Neural cell (in vitro differentiated cells): ENCODE results near the gene RHPN2. TPM values are rescaled to one million over a fixed set of nuclear protein-coding genes. Genes with fewer than 3 reads are reported as not detected.
"Not testable (repeated sequence)": the region's sequence is repeated elsewhere in the genome, so short reads cannot be mapped to it uniquely, and the experiment has no call there.

ENCODE experiments used
- H2AFZ ChIP-seq: fragments of 200-600, 300-800 bp; sonication (generic), shearing (Covaris generic); 2 replicates; pipeline ENCODE4 v1.6.0; 2014; ENCODE audit warnings: low read depth, mild to moderate bottlenecking, antibody characterized with exemption, low read length, moderate library complexity
- H3F3A ChIP-seq: fragments of 200-600 bp; shearing (Covaris generic); 2 replicates; pipeline ENCODE4 v1.6.1; 2016; ENCODE audit warnings: mild to moderate bottlenecking, moderate library complexity, mixed read lengths, antibody characterized with exemption, low read length; ENCODE audit not compliant: insufficient read depth, poor library complexity, severe bottlenecking
- H3K27ac ChIP-seq: fragments of 200-600, 300-800 bp; sonication (generic), shearing (Covaris generic); 2 replicates; pipeline ENCODE4 v1.5.1; 2014; ENCODE audit warnings: mild to moderate bottlenecking, low read length, moderate library complexity
- H3K27me3 ChIP-seq: fragments of 300-800, 200-600 bp; sonication (generic), shearing (Covaris generic); 2 replicates; pipeline ENCODE4 v1.6.0; 2014; ENCODE audit warnings: mild to moderate bottlenecking, low read depth, low read length, moderate library complexity; ENCODE audit not compliant: insufficient read depth
- H3K36me3 ChIP-seq: fragments of 300-800, 200-600 bp; sonication (generic), shearing (Covaris generic); 2 replicates; pipeline ENCODE4 v1.5.1; 2014; ENCODE audit warnings: mild to moderate bottlenecking, antibody characterized with exemption, low read length, moderate library complexity; ENCODE audit not compliant: insufficient read depth
- H3K4me2 ChIP-seq: fragments of 300-800, 200-600 bp; sonication (generic), shearing (Covaris generic); 2 replicates; pipeline ENCODE4 v1.6.0; 2014; ENCODE audit warnings: mild to moderate bottlenecking, low read length
- H3K4me3 ChIP-seq: fragments of 300-800, 200-600 bp; sonication (generic), shearing (Covaris generic); 2 replicates; pipeline ENCODE4 v1.5.1; 2014; ENCODE audit warnings: mild to moderate bottlenecking, low read length, moderate library complexity
- H3K79me2 ChIP-seq: fragments of 200-600 bp; shearing (Covaris generic); replicated peaks from 2 replicates; pipeline ENCODE4 v1.6.0; 2014; ENCODE audit warnings: mild to moderate bottlenecking, low read length, moderate library complexity; ENCODE audit not compliant: insufficient read depth
- H3K9ac ChIP-seq: fragments of 300-800, 200-600 bp; sonication (generic), shearing (Covaris generic); 2 replicates; pipeline ENCODE4 v1.6.1; 2016; ENCODE audit warnings: mild to moderate bottlenecking, low read length, mixed read lengths
- H3K9me2 ChIP-seq: fragments of 200-600 bp; shearing (Covaris generic); 2 replicates; pipeline ENCODE4 v1.6.1; 2016; ENCODE audit warnings: mild to moderate bottlenecking, low read length, mixed read lengths; ENCODE audit not compliant: insufficient read depth
- H3K9me3 ChIP-seq: fragments of 200-600, 300-800 bp; sonication (generic), shearing (Covaris generic); 2 replicates; pipeline ENCODE4 v1.6.1; 2016; ENCODE audit warnings: mild to moderate bottlenecking, mixed run types, low read length, moderate library complexity, mixed read lengths
- H4K20me1 ChIP-seq: fragments of 200-600 bp; shearing (Covaris generic); 2 replicates; pipeline ENCODE4 v1.6.1; 2016; ENCODE audit warnings: mild to moderate bottlenecking, mixed run types; ENCODE audit not compliant: insufficient read depth
- EP300 ChIP-seq: fragments of 450-650 bp; conservative IDR thresholded peaks from 2 replicates; pipeline ENCODE4 v1.6.1; 2014; ENCODE audit warnings: antibody characterized with exemption, mild to moderate bottlenecking, moderate library complexity; ENCODE audit not compliant: poor library complexity, severe bottlenecking
- EZH2 ChIP-seq: fragments of 200-600, 300-800 bp; shearing (Covaris generic), sonication (generic); IDR thresholded peaks from 2 replicates; pipeline ENCODE4 v1.6.1; 2014; ENCODE audit warnings: antibody characterized with exemption, low read length, borderline replicate concordance, mild to moderate bottlenecking; ENCODE audit not compliant: insufficient read depth, poor library complexity, severe bottlenecking
- MXI1 ChIP-seq: fragments of 450-650 bp; conservative IDR thresholded peaks from 2 replicates; pipeline ENCODE4 v1.6.1; 2014; ENCODE audit warnings: antibody characterized with exemption, mild to moderate bottlenecking; ENCODE audit not compliant: poor library complexity, severe bottlenecking
- POLR2AphosphoS5 ChIP-seq: IDR thresholded peaks from 2 replicates; pipeline ENCODE4 v1.6.1; 2012
- RAD21 ChIP-seq: fragments of 450-650 bp; conservative IDR thresholded peaks from 2 replicates; pipeline ENCODE4 v1.6.1; 2014; ENCODE audit warnings: antibody characterized with exemption, mild to moderate bottlenecking, moderate library complexity
- SMC3 ChIP-seq: fragments of 450-650 bp; conservative IDR thresholded peaks from 2 replicates; pipeline ENCODE4 v1.6.1; 2014; ENCODE audit warnings: antibody characterized with exemption, mild to moderate bottlenecking, moderate library complexity; ENCODE audit not compliant: poor library complexity
- TAF1 ChIP-seq: IDR thresholded peaks from 2 replicates; pipeline ENCODE4 v1.6.1; 2012; ENCODE audit warnings: low read depth
- polyA plus RNA-seq: library from polyadenylated mRNA; depleted of rRNA; stranded (reverse); fragments of >200 nt; gene quantifications from 2 replicates; pipeline ENCODE4 v1.2.3, GENCODE V29; 2014
- TF ChIP-seq, protein P1 (sequence below): IDR thresholded peaks from 2 replicates; pipeline ENCODE4 v1.6.1; 2012; ENCODE audit warnings: borderline replicate concordance
- TF ChIP-seq, protein P2 (sequence below): fragments of 450-650 bp; IDR thresholded peaks from 2 replicates; pipeline ENCODE4 v1.5.1; 2014; ENCODE audit warnings: antibody characterized with exemption, mild to moderate bottlenecking, moderate library complexity; ENCODE audit not compliant: poor library complexity, severe bottlenecking

Gene RHPN2
- polyA plus RNA-seq, 1 donor from 2014 or later = 1.5 TPM

DNA sequence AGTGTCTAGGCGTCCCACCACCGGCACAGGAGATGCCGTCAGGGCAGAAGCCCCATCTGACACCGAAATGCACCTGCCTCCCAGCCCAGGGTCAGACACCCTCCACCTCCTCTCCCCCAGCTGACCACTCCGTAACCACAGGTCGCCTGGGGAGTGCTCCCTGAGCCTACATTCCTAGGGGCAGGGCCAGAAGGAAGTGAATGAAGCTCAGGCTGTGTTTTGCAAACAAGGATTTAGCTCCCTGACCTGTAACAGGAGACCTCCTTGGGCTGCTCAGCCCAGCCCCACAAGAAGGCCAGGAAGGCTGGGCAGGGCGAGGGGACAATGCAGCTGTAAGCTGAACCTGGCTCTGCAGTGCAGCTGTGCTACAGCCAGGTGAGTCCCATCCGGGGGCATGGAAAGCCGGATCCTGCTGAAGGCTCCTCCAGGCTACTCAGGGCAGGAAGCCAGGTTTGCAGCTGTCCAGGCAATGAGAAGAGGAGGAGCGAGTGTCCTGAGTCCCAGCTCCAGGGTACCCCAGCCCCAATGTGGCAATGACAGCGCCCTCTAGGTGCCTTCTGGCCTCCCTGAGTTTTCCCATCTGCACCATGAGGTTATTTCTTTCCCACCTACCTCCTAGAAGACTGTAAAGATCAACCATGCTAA, 42.1 kb downstream of the RHPN2 start:
- no peak overlapping the region for H3K4me2 ChIP-seq
- TF ChIP-seq MXI1 (no peak), EZH2 (no peak), SMC3 (no peak), TAF1 (no peak), RAD21 (no peak), POLR2AphosphoS5 (no peak), EP300 (no peak)
- TF ChIP-seq, protein P1, sequence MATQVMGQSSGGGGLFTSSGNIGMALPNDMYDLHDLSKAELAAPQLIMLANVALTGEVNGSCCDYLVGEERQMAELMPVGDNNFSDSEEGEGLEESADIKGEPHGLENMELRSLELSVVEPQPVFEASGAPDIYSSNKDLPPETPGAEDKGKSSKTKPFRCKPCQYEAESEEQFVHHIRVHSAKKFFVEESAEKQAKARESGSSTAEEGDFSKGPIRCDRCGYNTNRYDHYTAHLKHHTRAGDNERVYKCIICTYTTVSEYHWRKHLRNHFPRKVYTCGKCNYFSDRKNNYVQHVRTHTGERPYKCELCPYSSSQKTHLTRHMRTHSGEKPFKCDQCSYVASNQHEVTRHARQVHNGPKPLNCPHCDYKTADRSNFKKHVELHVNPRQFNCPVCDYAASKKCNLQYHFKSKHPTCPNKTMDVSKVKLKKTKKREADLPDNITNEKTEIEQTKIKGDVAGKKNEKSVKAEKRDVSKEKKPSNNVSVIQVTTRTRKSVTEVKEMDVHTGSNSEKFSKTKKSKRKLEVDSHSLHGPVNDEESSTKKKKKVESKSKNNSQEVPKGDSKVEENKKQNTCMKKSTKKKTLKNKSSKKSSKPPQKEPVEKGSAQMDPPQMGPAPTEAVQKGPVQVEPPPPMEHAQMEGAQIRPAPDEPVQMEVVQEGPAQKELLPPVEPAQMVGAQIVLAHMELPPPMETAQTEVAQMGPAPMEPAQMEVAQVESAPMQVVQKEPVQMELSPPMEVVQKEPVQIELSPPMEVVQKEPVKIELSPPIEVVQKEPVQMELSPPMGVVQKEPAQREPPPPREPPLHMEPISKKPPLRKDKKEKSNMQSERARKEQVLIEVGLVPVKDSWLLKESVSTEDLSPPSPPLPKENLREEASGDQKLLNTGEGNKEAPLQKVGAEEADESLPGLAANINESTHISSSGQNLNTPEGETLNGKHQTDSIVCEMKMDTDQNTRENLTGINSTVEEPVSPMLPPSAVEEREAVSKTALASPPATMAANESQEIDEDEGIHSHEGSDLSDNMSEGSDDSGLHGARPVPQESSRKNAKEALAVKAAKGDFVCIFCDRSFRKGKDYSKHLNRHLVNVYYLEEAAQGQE = no peak
- TF ChIP-seq, protein P2, sequence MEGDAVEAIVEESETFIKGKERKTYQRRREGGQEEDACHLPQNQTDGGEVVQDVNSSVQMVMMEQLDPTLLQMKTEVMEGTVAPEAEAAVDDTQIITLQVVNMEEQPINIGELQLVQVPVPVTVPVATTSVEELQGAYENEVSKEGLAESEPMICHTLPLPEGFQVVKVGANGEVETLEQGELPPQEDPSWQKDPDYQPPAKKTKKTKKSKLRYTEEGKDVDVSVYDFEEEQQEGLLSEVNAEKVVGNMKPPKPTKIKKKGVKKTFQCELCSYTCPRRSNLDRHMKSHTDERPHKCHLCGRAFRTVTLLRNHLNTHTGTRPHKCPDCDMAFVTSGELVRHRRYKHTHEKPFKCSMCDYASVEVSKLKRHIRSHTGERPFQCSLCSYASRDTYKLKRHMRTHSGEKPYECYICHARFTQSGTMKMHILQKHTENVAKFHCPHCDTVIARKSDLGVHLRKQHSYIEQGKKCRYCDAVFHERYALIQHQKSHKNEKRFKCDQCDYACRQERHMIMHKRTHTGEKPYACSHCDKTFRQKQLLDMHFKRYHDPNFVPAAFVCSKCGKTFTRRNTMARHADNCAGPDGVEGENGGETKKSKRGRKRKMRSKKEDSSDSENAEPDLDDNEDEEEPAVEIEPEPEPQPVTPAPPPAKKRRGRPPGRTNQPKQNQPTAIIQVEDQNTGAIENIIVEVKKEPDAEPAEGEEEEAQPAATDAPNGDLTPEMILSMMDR = no peak

DNA sequence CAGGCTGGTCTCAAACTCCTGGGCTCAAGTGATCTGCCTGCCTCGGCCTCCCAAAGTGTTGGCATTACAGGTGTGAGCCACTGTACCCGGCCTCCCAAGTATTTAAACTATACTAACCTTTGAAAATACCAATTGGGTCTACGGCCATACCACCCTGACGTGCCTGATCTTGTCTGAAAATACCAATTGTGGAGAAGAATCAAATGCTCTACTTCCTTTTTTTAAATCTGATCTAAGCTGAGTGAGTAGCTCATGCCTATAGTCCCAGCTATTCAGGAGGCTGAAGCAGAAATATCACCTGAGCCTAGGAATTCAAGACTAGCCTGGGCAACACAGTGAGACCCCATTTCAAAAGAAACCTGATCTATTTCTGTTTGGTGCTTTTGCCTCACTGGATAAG, 53.8 kb downstream of the RHPN2 start:
- not testable (repeated sequence) for H3K9ac ChIP-seq, H3K79me2 ChIP-seq, H3K9me2 ChIP-seq, H3K4me3 ChIP-seq, H3K9me3 ChIP-seq, H3K4me2 ChIP-seq, H3K36me3 ChIP-seq, H3K27me3 ChIP-seq, H3F3A ChIP-seq, H3K27ac ChIP-seq, H2AFZ ChIP-seq, H4K20me1 ChIP-seq

More for the DNA sequence above, 42.1 kb downstream of the RHPN2 start:
- no peak overlapping the region for H3K9ac ChIP-seq
- no peaks in the 10 kb centered on the region for H3K27me3 ChIP-seq
- H3K9me3 ChIP-seq = no peaks in the 10 kb centered on the region
- H3F3A ChIP-seq = no peaks in the 10 kb centered on the region
- no peaks in the 10 kb centered on the region for H3K79me2 ChIP-seq
- no peak overlapping the region for H2AFZ ChIP-seq
- no peaks in the 10 kb centered on the region for H4K20me1 ChIP-seq
- H3K9me2 ChIP-seq = no peaks in the 10 kb centered on the region
- H3K36me3 ChIP-seq = no peaks in the 10 kb centered on the region
- H3K27ac ChIP-seq = no peak overlapping the region
- H3K4me3 ChIP-seq = no peak overlapping the region

DNA sequence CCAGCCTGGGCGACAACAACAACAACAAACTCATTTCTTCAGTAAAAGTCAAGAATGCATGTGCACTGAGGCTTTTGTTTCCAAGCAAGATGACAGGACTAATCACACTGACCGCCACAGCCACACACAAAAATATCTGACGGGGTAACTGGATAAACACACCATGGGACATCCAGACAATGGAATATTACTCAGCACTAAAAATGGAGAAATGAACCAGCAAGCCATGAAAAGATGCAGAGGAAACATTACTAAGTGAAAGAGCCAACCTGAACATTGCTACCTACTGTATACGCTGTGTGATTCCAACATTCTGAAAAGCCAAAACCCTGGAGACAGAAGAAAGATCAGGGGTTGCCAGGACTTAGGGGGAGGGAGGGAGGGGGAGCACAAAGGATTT, 56.0 kb downstream of the RHPN2 start:
- Histone ChIP-seq H2AFZ (no peak overlapping the region), H3K9ac (no peak overlapping the region), H3K79me2 (no peaks in the 10 kb centered on the region), H3F3A (no peaks in the 10 kb centered on the region), H3K36me3 (no peaks in the 10 kb centered on the region), H3K27me3 (no peaks in the 10 kb centered on the region), H3K9me3 (no peaks in the 10 kb centered on the region), H3K4me2 (no peak overlapping the region), H3K9me2 (no peaks in the 10 kb centered on the region), H3K4me3 (no peak overlapping the region), H3K27ac (no peak overlapping the region), H4K20me1 (no peaks in the 10 kb centered on the region)
- TF ChIP-seq, protein P2 = no peak
- TF ChIP-seq EP300 (no peak), RAD21 (no peak), TAF1 (no peak), POLR2AphosphoS5 (no peak), MXI1 (no peak), EZH2 (no peak), SMC3 (no peak)
- TF ChIP-seq, protein P1 = no peak
